Left renal pelvis (tissue), 4 donors: ENCODE results near the gene AQR. TPM values are rescaled to one million over a fixed set of nuclear protein-coding genes. Genes with fewer than 3 reads are reported as not detected.
"Not testable (repeated sequence)": the region's sequence is repeated elsewhere in the genome, so short reads cannot be mapped to it uniquely, and the experiment has no call there.

Experiments
- DNase-seq, 4 donors: peaks; one replicate each; pipeline ENCODE4 v3.0.0-alpha.2; 2013; ENCODE audit warnings: low read depth in 4 of 4, low spot score in 3 of 4
- polyA plus RNA-seq, 4 donors: library from polyadenylated mRNA; unstranded; fragments of 120-200 nt; gene quantifications; one replicate each; pipeline ENCODE4 v1.2.1, GENCODE V29; 2013; ENCODE audit not compliant: insufficient read length in 4 of 4

AQR gene
- polyA plus RNA-seq: 10 to 100 TPM; 38.5 to 52.2 (median 43.7) TPM

DNA sequence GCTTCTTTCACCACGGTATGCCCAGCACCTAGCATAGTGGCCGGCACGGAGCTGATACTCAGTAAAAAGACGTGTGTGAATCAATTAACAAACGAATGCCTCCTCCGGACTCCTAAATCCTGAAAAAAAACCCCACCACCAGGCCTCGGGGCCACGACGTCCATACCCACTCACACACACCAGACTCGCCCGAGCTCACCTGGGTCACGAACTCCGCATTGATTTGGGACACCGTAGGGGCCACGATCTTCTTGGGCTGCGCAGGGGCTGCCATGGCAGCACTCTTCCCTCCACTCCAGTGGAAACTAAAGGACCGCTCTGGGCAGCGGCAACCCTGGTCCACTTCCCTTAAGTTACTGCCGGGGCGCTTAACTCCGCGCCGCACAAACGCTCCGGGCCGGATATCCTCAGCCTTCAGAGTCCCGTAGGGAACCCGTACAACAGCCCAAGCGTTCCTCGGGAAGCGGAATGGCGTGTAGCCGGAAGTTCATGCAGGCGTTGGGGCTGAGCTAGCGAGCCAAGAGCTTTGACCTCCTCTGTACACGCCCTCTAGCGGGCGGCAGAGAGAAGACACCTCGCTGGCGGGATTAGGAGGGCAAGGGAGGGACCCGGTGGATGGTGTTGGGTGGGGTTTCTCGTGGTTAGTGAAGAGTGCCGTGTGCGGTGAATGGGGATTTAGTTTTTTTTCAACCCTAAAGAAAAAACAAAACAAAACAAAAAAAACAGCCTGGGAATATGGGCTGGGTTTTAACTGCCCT, at the start of gene AQR:
Gene AQR, minus strand, starts transcription at position 403 of the 758 bp plus-strand sequence. Its CDS starts 129 bp downstream, at position 274.
- DNase-seq: peak; percentile 85 to 93 (median 88)

DNA sequence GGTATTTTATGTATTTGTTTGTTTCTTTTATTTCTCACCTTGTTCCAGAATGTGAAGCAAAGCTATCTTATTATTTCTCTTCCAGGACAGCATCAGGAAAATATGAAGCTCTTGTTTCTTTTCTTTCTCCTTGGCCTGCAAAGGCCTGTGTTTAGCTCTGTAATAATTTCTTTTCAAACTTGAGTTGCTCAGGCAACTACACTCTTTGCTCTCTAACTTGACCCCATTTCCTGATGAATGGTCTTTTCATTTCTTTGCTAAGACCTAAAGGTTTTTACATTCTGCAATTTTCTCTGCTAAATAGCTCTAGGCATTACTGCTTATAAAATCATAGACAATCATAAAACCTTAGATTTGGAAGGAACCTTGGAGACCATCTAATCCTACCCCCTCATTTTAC, 44.7 kb upstream of the AQR start:
- no peak for DNase-seq

- DNase-seq: no peak
These were observed 43.8 kb upstream of the AQR start for GRCh38 chr15:35013370-35013769.

GRCh38 chr15:35007397-35007796, 37.9 kb upstream of the AQR start:
- no peak for DNase-seq

DNA sequence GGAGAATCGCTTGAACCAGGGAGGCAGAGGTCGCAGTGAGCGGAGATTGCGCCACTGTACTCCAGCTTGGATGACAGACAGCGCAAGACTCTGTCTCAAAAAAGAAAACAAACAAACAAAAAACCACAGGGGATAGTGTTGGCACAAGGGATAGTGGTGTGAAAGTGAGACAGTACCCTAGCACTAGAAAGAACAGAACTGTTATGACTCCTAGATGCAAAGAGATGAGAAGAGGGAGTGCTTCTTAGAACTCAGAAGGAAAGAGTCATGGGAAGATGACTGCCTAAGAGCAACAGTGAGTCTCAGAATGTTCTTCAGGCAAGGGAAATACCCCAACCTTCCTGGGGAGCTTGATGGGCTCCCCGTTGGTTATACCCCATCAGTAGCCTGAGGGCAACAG, 36.4 kb upstream of the AQR start:
- no peak for DNase-seq

GRCh38 chr15:35003928-35004327, 34.4 kb upstream of the AQR start:
- DNase-seq: no peak

DNA sequence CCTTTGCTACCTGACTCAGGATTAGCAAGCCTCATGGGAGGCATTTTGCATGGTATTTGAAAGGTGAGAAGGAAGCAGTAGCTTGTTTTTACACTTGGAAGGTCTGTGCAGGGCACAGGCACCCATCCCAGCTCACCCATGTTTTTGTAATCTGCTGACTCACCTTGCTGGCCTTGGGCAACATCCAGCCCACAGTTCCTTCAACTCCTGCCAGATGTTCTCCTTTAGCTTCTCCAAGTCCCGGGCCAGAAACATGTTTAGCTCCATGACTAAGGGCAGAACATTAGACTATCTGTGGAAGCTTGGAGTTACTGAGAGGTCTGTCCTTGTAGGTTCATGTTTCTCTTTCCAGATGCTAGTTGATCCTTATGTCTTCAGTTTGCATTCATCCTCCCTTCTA, 31.0 kb upstream of the AQR start:
- DNase-seq: no peak

DNA sequence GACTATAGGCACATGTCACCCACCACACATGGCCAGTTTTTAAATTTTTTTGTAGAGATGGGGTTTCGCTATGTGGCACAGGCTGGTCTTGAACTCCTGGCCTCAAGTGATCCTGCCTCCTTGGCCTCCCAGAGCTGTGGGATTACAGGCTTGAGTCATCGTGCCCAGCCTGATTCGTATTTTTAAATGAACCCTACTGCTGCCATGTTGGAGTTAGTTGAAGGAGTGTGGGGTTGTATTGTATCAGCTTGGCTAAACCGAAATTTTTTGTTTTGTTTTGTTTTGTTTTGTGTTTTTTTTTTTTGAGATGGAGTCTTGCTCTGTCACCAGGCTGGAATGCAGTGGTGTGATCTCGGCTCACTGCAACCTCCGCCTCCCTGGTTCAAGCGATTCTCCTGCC, 30.4 kb upstream of the AQR start:
- no peak for DNase-seq

GRCh38 chr15:34994925-34995324, 25.4 kb upstream of the AQR start:
- no peak for DNase-seq

DNA sequence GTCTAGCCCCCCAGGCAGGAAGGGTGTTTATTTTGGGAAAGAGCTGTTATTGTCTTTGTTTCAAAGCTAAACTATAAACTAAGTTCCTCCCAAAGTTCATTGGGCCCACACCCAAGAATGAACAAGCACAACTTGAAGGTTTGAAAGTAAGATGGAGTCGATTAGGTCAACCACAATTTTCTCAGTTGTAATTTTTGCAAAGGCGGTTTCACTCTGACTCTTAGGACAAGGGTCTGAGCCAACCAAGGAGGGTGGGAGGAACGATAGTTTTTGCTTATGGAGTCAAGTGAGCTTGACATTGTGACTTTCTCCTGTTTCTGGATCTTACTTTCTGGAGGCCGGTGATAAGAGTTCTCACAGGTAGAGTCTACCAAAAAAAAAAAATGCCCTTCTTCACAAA, 24.3 kb upstream of the AQR start:
- DNase-seq: no peak

GRCh38 chr15:34993412-34993811, 23.9 kb upstream of the AQR start:
- DNase-seq: no peak

GRCh38 chr15:34988027-34988902, 18.7 kb upstream of the AQR start, which contains the start of gene ZNF770:
Gene ZNF770 (minus strand): TSS chr15:34988287. CDS start chr15:34983434, 4,853 bp downstream.
- peak; percentile 60 to 77 (median 71) for DNase-seq

- no peak for DNase-seq
These were observed 18.1 kb upstream of the AQR start for GRCh38 chr15:34987609-34988026.

DNA sequence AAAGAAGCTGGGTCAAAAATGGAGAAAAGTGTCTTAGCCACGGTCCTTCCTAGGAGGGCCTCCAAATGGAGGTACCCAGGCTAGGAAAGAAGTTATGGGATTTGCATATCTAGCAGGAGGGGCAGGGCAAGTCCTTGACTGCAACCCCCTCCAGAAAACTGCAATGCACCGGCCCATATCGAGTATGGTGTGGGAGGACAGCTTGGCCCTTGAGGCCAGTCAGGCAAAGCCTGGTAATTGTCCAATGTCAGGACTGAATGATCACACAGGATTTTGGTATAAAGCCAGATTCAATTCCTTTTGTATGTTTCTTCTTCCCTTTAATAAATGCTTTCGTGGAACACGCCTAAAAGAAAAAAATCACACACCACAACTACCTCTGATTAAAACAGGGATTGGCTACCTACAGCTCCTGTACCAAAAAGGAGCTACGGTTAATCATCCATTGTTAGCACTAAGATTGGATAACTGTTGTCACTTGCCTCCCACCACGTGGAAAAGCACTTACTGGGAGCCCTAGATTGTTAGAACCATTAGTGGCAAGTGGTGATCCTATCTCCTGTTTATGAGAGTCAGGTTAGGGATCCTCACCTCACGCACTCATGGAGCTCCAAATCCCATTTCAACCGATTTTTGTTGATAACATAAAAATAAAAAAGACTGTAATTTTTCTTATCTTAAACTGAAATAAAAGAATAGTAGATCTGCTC, 17.4 kb upstream of the AQR start:
- DNase-seq: no peak

DNA sequence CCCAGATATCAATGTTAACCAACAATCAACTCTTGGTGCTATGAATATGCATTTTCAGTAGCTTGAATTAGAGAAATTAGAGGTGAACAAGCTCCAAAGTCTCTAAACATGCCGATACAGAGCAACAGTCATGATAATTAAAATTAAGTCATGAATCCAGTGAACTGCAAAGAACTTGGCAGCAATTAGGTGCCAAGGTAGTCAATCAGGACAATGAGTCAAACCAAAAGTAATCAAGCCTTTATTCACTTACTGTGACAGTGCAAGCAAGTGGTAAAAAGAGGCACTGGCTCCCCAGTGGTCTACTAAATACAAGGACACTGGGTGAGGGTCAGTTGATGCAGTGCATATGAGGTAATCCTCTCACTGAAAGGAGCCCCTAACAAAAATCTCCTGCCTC, 16.8 kb upstream of the AQR start:
- no peak for DNase-seq

GRCh38 chr15:34984889-34985630, 15.5 kb upstream of the AQR start:
- DNase-seq: no peak

GRCh38 chr15:34976743-34977142, 7.2 kb upstream of the AQR start:
- no peak for DNase-seq

DNA sequence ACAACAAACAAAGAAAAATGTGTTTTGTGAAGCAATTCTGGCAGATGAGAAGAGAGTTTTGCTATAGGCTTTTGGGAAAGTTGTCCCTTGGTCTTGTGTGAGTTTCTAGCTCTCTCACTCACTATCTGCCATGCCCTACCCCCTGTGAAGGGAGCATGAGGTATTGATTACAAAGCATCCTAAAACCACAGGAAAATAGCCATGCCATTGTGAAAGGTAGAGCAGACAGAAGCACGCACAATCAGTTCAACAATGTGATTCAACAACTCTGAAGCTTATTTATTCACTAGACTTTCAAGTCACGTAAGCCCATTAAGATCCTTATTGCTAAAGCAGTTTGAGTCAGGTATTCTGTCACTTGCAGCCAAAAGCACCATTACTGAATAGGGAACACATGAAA, 6.5 kb upstream of the AQR start:
- DNase-seq: no peak

- DNase-seq: no peak
These were observed 4.0 kb upstream of the AQR start for GRCh38 chr15:34973512-34973911.

GRCh38 chr15:34970098-34970643, 629 bp upstream of the AQR start:
- DNase-seq: not testable (repeated sequence)
